Neuronal stem cell (in vitro differentiated cells): ENCODE measurements around the gene TRPM7.
"Not testable (repeated sequence)": the region's sequence is repeated elsewhere in the genome, so short reads cannot be mapped to it uniquely, and the experiment has no call there.

ENCODE experiments used
- DNase-seq: peaks from one replicate; pipeline ENCODE4 v3.0.0-alpha.2; 2013; ENCODE audit warnings: low spot score
- H2AFZ ChIP-seq: one replicate; pipeline ENCODE4 v1.6.1; 2013; ENCODE audit warnings: mild to moderate bottlenecking, low read length, inconsistent platforms
- H2AK5ac ChIP-seq: 2 replicates; pipeline ENCODE4 v1.6.1; 2013; ENCODE audit warnings: low read depth, mild to moderate bottlenecking, inconsistent platforms, low read length, moderate library complexity, mixed read lengths
- H2BK120ac ChIP-seq: 2 replicates; pipeline ENCODE4 v1.6.1; 2013; ENCODE audit warnings: low read depth, mild to moderate bottlenecking, inconsistent platforms, low read length, moderate library complexity, mixed read lengths
- H2BK12ac ChIP-seq: one replicate; pipeline ENCODE4 v1.6.1; 2013; ENCODE audit warnings: low read length, inconsistent platforms
- H2BK15ac ChIP-seq: 2 replicates; pipeline ENCODE4 v1.6.1; 2013; ENCODE audit warnings: mild to moderate bottlenecking, low read length, inconsistent platforms, mixed read lengths
- H2BK5ac ChIP-seq: one replicate; pipeline ENCODE4 v1.6.1; 2013; ENCODE audit warnings: inconsistent platforms, mild to moderate bottlenecking, low read length, moderate library complexity
- H3K14ac ChIP-seq: one replicate; pipeline ENCODE4 v1.6.1; 2013; ENCODE audit warnings: low read length, inconsistent platforms
- H3K18ac ChIP-seq: 2 replicates; pipeline ENCODE4 v1.6.1; 2013; ENCODE audit warnings: low read length, inconsistent platforms
- H3K23ac ChIP-seq: 2 replicates; pipeline ENCODE4 v1.6.1; 2013; ENCODE audit warnings: low read depth, mild to moderate bottlenecking, mixed read lengths, low read length, inconsistent platforms; ENCODE audit not compliant: poor library complexity
- H3K27ac ChIP-seq: replicated peaks from 3 replicates; pipeline ENCODE4 v1.5.1; 2013; ENCODE audit warnings: low read length, inconsistent platforms
- H3K27me3 ChIP-seq, 3 experiments: 2 replicates each; pipeline ENCODE4 v1.6.1; 2013; ENCODE audit warnings: low read length in 3 of 3, mild to moderate bottlenecking in 2 of 3, inconsistent platforms in 1 of 3, low read depth in 1 of 3, mixed read lengths in 1 of 3, moderate library complexity in 1 of 3; ENCODE audit not compliant: control insufficient read depth in 3 of 3, insufficient read depth in 3 of 3
- H3K36me3 ChIP-seq, 2 donors: replicated peaks in 1 of 2; 2 replicates each; pipeline ENCODE4 v1.6.1; 2013; ENCODE audit warnings: low read length in 2 of 2; ENCODE audit not compliant: control insufficient read depth in 2 of 2, insufficient read depth in 2 of 2
- H3K4ac ChIP-seq: 2 replicates; pipeline ENCODE4 v1.6.1; 2013; ENCODE audit warnings: inconsistent platforms, mild to moderate bottlenecking, low read length, moderate library complexity
- H3K4me1 ChIP-seq, 2 donors: 1 replicate in 1 of 2; 2 replicates in 1 of 2; pipeline ENCODE4 v1.6.1; 2013; ENCODE audit warnings: low read length in 2 of 2, low read depth in 1 of 2; ENCODE audit not compliant: control insufficient read depth in 2 of 2, insufficient read depth in 1 of 2
- H3K4me2 ChIP-seq: one replicate; pipeline ENCODE4 v1.6.1; 2013; ENCODE audit warnings: mild to moderate bottlenecking, low read length, inconsistent platforms; ENCODE audit not compliant: insufficient read depth, poor library complexity, severe bottlenecking
- H3K4me3 ChIP-seq, 2 donors: 2 replicates each; pipeline ENCODE4 v1.5.1; 2013; ENCODE audit warnings: low read length in 2 of 2, mild to moderate bottlenecking in 2 of 2, inconsistent platforms in 1 of 2, moderate library complexity in 1 of 2
- H3K79me1 ChIP-seq: one replicate; pipeline ENCODE4 v1.6.1; 2013; ENCODE audit warnings: low read depth, mild to moderate bottlenecking, inconsistent platforms, low read length, moderate library complexity
- H3K9ac ChIP-seq: one replicate; pipeline ENCODE4 v1.6.1; 2013; ENCODE audit warnings: mild to moderate bottlenecking, low read depth, low read length, inconsistent platforms; ENCODE audit not compliant: poor library complexity
- H3K9me3 ChIP-seq, 2 donors: replicated peaks in 1 of 2; 2 replicates each; pipeline versions ENCODE3 to v1.6.1; 2013; ENCODE audit warnings: low read length in 2 of 2, mild to moderate bottlenecking in 2 of 2, inconsistent platforms in 1 of 2, low read depth in 1 of 2, mixed read lengths in 1 of 2, moderate library complexity in 1 of 2; ENCODE audit not compliant: control insufficient read depth in 2 of 2, insufficient read depth in 1 of 2
- H4K8ac ChIP-seq: one replicate; pipeline ENCODE4 v1.6.1; 2013; ENCODE audit warnings: low read depth, mild to moderate bottlenecking, inconsistent platforms, low read length, moderate library complexity
- H4K91ac ChIP-seq: one replicate; pipeline ENCODE4 v1.6.1; 2013; ENCODE audit warnings: low read length, low read depth, mild to moderate bottlenecking, inconsistent platforms; ENCODE audit not compliant: poor library complexity
- WGBS, 2 donors: extraction: QIAGEN DNeasy Blood & Tissue Kit; methylation state at CpG; one replicate each; pipeline ENCODE4 v1.1.7; 2013; ENCODE audit warnings: missing lambda C conversion rate in 2 of 2, mixed read lengths in 1 of 2; ENCODE audit not compliant: insufficient read length in 2 of 2, insufficient replicate concordance in 1 of 2; ENCODE audit errors: extremely low coverage in 2 of 2; 5-methylcytosine and 5-hydroxymethylcytosine counted together

Gene TRPM7

DNA sequence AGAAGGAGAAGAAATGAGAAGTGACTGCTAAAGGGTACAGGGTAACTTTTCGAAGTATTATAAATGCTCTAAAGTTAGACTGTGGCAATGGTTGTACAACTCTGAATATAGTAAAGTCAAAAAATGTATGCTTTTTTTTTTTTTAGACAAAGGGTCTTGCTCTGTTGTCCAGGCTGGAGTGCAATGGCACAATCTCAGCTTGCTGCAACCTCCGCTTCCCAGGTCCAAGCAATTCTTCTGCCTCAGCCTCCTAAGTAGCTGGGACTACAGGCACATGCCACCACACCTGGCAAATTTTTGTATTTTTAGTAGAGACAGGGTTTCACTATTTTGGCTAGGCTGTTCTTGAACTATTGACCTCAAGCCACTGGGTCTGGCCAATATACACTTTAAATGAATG is 70.0 kb downstream of the TRPM7 start:
- WGBS, 2 donors: no CpG with 5 or more reads among the region's 2 CpGs
- H3K4ac ChIP-seq: not testable (repeated sequence)

DNA sequence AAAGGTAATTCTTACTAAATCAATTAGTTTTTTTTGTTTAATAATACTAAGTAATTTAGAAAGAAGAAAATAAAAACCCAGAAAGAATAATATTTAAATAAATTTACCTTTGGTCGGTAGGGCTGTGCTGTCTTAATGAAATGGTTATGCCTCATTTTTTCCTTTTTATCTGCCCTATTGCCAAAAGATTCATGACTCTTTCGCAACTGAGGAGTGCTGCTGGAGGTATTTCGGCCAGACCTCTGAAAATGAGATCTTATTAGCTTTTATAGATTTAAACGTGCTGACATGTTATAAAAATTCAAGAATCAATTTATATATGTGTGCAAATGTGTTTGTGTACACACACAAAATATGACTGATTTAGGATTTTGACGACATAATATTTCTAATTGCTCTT is 73.0 kb downstream of the TRPM7 start:
- no peak for DNase-seq
- H4K91ac ChIP-seq: no peak overlapping the region
- no peak overlapping the region for H3K4ac ChIP-seq

More for the DNA sequence above, 70.0 kb downstream of the TRPM7 start:
- not testable (repeated sequence) for H3K23ac ChIP-seq, H3K4me2 ChIP-seq, DNase-seq, H3K4me1 ChIP-seq, H3K79me1 ChIP-seq, H3K27me3 ChIP-seq, H4K8ac ChIP-seq, H2BK5ac ChIP-seq, H2BK15ac ChIP-seq, H4K91ac ChIP-seq, H2AFZ ChIP-seq, H3K4me3 ChIP-seq, H3K18ac ChIP-seq, H3K27ac ChIP-seq, H3K9ac ChIP-seq, H3K9me3 ChIP-seq, H2AK5ac ChIP-seq, H2BK120ac ChIP-seq, H2BK12ac ChIP-seq, H3K14ac ChIP-seq
- H3K36me3 ChIP-seq: peaks cover 0 to 76% of the 10 kb centered on the region in 2 donors

DNA sequence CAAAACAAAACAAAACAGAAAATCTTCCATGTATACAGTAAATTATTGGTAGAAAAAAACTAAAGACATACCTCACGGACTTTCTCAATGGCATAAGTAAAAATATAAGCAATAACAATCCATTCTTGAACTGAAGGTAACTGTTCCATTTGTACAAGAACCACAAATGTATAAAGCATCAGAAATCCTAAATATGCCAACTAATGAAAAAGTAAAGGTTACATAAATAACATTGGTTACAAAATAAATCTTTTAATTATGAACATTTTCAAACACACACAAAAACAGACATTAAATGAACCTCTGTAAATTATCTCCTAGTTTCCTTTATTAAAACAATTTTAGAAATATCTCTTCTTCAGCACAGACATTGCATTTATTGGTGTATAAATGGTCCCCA is 79.5 kb downstream of the TRPM7 start:
- H3K4me3 ChIP-seq: no peak overlapping the region
- H3K4ac ChIP-seq: no peak overlapping the region
- H3K14ac ChIP-seq: no peak overlapping the region
- no peak overlapping the region for H3K4me2 ChIP-seq
- H3K36me3 ChIP-seq: peaks cover 2 to 96% of the 10 kb centered on the region in 2 donors
- H3K23ac ChIP-seq: no peak overlapping the region
- no peak overlapping the region for H2AK5ac ChIP-seq
- no peaks in the 10 kb centered on the region for H3K4me1 ChIP-seq
- H3K27ac ChIP-seq: no peak overlapping the region
- H3K79me1 ChIP-seq: no peaks in the 10 kb centered on the region
- H3K27me3 ChIP-seq: no peaks in the 10 kb centered on the region
- H2BK120ac ChIP-seq: no peak overlapping the region
- H2AFZ ChIP-seq: no peak overlapping the region
- no peak overlapping the region for H4K8ac ChIP-seq
- H3K9ac ChIP-seq: no peak overlapping the region
- DNase-seq: no peak
- H2BK12ac ChIP-seq: no peak overlapping the region
- H2BK5ac ChIP-seq: no peak overlapping the region
- no peak overlapping the region for H4K91ac ChIP-seq
- H2BK15ac ChIP-seq: no peak overlapping the region
- no CpG with 5 or more reads among the region's 1 CpG for WGBS, 2 donors
- peaks cover 0 to 5% of the 10 kb centered on the region in 2 donors for H3K9me3 ChIP-seq
- no peak overlapping the region for H3K18ac ChIP-seq

More for the DNA sequence above, 73.0 kb downstream of the TRPM7 start:
- Histone ChIP-seq H3K4me3 (no peak overlapping the region), H3K4me1 (no peaks in the 10 kb centered on the region), H3K27me3 (no peaks in the 10 kb centered on the region), H2AK5ac (no peak overlapping the region), H2BK5ac (no peak overlapping the region), H3K14ac (no peak overlapping the region), H2BK15ac (no peak overlapping the region), H3K79me1 (no peaks in the 10 kb centered on the region), H3K23ac (no peak overlapping the region), H3K27ac (no peak overlapping the region), H3K36me3 (peaks cover 0 to 79% of the 10 kb centered on the region in 2 donors), H3K9me3 (no peaks in the 10 kb centered on the region), H3K4me2 (no peak overlapping the region), H2BK120ac (no peak overlapping the region), H4K8ac (no peak overlapping the region), H3K9ac (no peak overlapping the region), H2BK12ac (no peak overlapping the region), H3K18ac (no peak overlapping the region), H2AFZ (no peak overlapping the region)
- WGBS, 2 donors: no CpG with 5 or more reads among the region's 5 CpGs

GRCh38 chr15:50605462-50605861 is 81.1 kb downstream of the TRPM7 start:
- no peak overlapping the region for H3K23ac ChIP-seq
- H3K36me3 ChIP-seq: peaks cover 2 to 92% of the 10 kb centered on the region in 2 donors
- no peak overlapping the region for H3K4ac ChIP-seq
- no peak overlapping the region for H2BK120ac ChIP-seq
- H3K9me3 ChIP-seq: peaks cover 0 to 5% of the 10 kb centered on the region in 2 donors
- no peak for DNase-seq
- H2BK12ac ChIP-seq: no peak overlapping the region
- H3K4me1 ChIP-seq: no peaks in the 10 kb centered on the region
- no peak overlapping the region for H2AFZ ChIP-seq
- no peak overlapping the region for H4K91ac ChIP-seq
- no peak overlapping the region for H4K8ac ChIP-seq
- 100% methylated on average over 1 of the region's 2 CpGs; no CpG with 5 or more reads in 1 of the 2 donors for WGBS, 2 donors
- H2BK15ac ChIP-seq: no peak overlapping the region
- no peaks in the 10 kb centered on the region for H3K27me3 ChIP-seq
- H3K27ac ChIP-seq: no peak overlapping the region
- H2BK5ac ChIP-seq: no peak overlapping the region
- no peaks in the 10 kb centered on the region for H3K79me1 ChIP-seq
- no peak overlapping the region for H3K4me2 ChIP-seq
- no peak overlapping the region for H3K18ac ChIP-seq
- no peak overlapping the region for H2AK5ac ChIP-seq
- no peak overlapping the region for H3K9ac ChIP-seq
- no peak overlapping the region for H3K4me3 ChIP-seq
- no peak overlapping the region for H3K14ac ChIP-seq
